AML-193 (cell line): Measurements from ENCODE around the gene HOXD4.

Source experiments
- DNase-seq, 2 experiments: peaks; one replicate each; lab custom pipeline; 2025; lab: John Stamatoyannopoulos, UW

Gene HOXD4

DNA sequence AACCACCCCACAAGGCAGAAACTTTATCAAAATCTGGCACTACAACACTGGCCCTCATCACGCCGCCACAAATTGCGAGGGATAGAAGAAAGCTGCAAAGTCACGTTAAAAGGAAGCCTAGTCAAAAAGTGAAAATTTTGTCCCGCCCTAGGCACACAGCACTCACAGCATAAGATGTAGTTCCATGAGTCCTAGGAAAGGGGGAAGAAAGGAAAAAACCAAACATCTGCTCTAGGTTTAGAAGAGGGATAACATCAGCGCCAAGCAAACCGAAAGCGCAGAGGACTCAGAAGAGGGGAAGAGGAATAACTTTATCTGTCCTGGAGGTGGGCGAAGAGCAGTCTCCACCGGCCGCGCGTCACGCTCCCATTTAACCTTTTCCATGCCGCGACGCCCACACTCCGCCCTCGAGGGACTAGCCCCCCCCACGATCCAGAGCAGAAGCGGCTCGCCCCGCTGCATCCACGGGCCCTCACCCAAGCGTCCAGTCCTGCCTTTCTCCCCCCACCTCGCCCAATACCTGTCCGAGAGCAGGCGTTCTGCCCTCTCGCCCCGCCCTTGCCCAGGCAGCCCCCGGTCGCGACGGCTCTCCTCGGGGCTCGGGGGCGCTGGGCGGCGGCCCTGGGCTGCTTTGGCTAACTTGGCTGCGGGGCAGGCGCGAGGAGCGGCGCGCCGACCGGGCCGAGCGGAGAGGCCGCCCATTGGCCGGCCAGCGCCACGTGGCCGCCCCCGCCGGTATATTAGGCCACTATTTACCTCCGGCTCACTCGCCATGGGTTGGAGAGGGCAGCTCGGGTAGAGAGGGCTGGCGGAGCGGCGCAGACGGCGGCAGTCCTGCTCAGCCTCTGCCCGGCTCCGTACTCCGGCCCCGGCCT, 36.8 kb downstream of the HOXD4 start, which contains the start of gene HOXD1:
Gene HOXD1 (plus strand): TSS at position 770 of the 875 bp plus-strand sequence. CDS start 134 bp downstream, outside the sequence.
- no peak for DNase-seq

DNA sequence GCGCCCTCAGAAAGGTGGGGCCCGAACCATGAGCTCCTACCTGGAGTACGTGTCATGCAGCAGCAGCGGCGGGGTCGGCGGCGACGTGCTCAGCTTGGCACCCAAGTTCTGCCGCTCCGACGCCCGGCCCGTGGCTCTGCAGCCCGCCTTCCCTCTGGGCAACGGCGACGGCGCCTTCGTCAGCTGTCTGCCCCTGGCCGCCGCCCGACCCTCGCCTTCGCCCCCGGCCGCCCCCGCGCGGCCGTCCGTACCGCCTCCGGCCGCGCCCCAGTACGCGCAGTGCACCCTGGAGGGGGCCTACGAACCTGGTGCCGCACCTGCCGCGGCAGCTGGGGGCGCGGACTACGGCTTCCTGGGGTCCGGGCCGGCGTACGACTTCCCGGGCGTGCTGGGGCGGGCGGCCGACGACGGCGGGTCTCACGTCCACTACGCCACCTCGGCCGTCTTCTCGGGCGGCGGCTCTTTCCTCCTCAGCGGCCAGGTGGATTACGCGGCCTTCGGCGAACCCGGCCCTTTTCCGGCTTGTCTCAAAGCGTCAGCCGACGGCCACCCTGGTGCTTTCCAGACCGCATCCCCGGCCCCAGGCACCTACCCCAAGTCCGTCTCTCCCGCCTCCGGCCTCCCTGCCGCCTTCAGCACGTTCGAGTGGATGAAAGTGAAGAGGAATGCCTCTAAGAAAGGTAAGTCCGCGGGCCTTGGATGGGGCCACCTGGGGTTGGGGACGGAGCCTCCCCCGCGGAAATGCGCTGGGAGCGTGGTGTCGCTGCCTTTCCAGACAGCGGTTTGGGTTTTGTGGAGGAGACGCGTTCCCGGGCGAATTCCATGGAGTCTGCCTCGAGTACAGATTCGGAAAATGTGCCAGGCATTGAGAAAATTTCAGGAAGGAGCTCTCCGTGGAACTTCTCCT, 37.7 kb downstream of the HOXD4 start:
- no peak for DNase-seq

DNA sequence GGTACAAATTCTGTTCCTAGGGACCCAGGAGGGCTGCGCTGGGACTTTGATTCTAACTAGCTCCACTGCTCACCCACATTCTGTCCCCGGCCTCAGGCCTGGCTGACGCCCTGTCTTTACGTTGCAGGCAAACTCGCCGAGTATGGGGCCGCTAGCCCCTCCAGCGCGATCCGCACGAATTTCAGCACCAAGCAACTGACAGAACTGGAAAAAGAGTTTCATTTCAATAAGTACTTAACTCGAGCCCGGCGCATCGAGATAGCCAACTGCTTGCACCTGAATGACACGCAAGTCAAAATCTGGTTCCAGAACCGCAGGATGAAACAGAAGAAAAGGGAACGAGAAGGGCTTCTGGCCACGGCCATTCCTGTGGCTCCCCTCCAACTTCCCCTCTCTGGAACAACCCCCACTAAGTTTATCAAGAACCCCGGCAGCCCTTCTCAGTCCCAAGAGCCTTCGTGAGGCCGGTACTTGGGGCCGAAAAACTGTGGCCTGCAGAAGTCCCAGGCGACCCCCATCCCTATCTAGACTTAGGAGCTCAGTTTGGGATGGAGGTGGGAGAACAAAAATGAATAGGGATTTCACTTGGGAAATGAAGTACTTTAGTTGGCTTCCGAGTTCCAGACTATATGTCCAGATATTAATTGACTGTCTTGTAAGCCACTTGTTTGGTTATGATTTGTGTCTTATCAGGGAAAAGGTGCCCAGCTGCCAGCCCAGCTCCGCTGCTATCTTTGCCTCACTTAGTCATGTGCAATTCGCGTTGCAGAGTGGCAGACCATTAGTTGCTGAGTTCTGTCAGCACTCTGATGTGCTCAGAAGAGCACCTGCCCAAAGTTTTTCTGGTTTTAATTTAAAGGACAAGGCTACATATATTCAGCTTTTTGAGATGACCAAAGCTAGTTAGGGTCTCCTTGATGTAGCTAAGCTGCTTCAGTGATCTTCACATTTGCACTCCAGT, 38.6 kb downstream of the HOXD4 start:
- no peak for DNase-seq

DNA sequence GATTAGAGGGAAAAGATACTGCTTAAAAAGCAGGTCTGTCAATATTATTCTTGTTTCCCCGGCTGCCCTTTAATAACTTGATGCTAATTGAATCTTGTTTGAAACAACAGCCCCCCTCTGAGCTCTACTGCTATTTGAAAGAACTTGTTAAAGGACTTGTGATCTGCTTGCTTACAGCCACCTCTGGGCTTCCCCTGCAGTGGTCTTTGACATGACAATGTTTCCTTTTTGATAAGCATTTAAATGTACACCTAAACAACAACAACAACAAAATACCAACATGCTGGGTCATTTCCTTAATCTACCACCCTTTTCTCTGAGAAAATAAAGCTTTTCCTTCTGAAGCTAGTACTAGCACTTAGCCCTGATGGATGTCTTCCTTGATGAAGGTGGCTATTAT, 41.0 kb downstream of the HOXD4 start:
- DNase-seq, result no peak

DNA sequence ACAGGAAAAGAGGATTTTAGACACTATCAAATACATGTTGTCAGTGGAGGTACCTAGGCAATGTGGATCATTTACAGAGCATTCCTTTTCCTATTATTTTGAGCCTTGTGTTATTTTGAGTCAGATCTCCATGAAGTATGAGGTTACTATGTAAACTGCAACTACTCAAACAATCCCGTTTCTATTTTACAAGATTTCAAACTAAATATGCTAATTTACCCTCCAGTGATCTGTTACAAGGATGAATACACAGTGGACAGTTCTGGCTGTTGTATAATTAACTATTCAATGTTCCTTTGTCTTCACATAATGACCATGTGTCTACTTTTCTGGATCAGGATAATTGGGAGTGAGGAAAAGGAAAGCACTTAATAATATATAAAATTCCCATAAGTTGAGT, 41.7 kb downstream of the HOXD4 start:
- DNase-seq, result no peak

DNA sequence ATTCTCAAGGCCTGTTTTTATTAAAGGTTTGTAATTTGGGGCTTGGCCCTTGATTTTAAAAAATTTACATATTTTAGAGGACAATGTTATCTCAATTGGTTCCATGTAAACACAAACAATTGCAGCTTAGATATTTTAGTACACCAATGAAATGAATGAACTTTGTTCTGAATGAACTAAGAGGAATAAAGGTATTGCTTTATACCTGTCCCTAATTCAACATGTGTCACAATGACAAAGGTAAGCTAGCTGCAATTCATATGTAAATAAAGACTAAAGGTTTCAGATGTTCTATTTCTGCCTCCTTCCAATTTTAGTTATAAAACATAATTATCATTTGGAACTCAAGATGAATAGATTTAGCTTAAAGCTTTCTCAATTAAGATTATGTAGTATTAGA, 48.6 kb downstream of the HOXD4 start:
- DNase-seq, result no peak

DNA sequence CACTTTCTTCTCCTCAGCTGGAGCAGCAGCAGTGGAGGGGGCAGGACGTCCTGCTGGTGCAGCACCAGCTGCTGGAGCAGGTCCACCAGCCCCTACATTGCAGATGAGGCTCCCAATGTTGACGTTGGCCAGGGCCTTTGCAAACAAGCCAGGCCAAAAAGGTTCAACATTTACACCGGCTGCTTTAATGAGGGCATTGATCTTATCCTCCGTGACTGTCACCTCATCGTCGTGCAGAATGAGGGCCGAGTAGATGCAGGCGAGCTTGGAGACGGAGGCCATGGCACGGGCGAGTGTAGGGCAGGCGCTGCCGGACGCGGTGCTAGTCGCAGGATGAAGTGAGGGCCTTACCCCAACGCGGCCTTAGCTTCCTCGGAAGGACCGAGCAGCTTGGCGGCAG, 49.6 kb downstream of the HOXD4 start:
- DNase-seq, result no peak

DNA sequence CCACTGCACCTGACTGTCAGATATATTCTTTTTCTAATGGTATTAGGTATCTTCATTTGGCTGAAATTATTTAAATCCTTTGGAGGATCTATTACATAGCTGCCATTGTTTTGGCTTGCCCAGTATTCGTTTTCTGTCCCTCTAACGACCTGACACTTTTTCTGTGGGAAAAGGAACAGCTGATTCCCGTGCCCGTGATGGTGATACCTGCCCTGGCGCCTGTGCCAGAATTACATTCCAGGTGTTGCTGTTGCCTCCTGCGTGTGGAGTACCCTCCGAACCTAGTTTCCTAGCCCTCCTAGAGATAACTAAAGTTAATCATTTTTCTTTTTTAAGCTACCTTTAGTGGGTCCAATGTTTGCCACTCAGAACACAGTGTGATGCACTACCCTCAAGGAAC, 51.1 kb downstream of the HOXD4 start:
- no peak for DNase-seq
